SK-MEL-5 (cell line): ENCODE results near the gene UBAC1. TPM values are rescaled to one million over a fixed set of nuclear protein-coding genes. Genes with fewer than 3 reads are reported as not detected.

Source experiments
- DNase-seq: peaks from one replicate; pipeline ENCODE4 v3.0.0-alpha.2; 2016; ENCODE audit warnings: low read depth, low spot score
- in situ Hi-C: cut with HindIII; loops from 2 replicates; pipeline ENCODE4 v1.10.0; 2016; ENCODE audit warnings: low sequenced_read_pairs, high pct_unique_total_duplicates, low pct_unique_long_range_greater_than_20kb
- total RNA-seq: library from RNA; depleted of rRNA; stranded (reverse); fragments of >200 nt; shearing (Covaris generic); gene quantifications from 2 replicates; pipeline ENCODE4 v1.2.3, GENCODE V29; 2014; rRNA removed

The UBAC1 gene
- total RNA-seq, 1 experiment from 2014 or later, result 53.4 TPM

GRCh38 chr9:135888126-135888765 lies 72.9 kb downstream of the UBAC1 start:
- DNase-seq, result no peak
- in situ Hi-C loops, result no loop called here

GRCh38 chr9:135887585-135888050 lies 73.6 kb downstream of the UBAC1 start:
- no peak for DNase-seq
- in situ Hi-C loops, result no loop called here

- in situ Hi-C loops, result no loop called here
These were observed 74.1 kb downstream of the UBAC1 start for GRCh38 chr9:135887021-135887507.

GRCh38 chr9:135886147-135886981 lies 74.8 kb downstream of the UBAC1 start:
- DNase-seq, result no peak
- in situ Hi-C loops, result no loop called here

More at GRCh38 chr9:135887021-135887507, 74.1 kb downstream of the UBAC1 start:
- DNase-seq, result no peak

- DNase-seq, result no peak
- in situ Hi-C loops, result no loop called here
These were observed 75.9 kb downstream of the UBAC1 start for GRCh38 chr9:135885100-135885853.

- in situ Hi-C loops, result no loop called here
- no peak for DNase-seq
These were observed 76.7 kb downstream of the UBAC1 start for GRCh38 chr9:135884328-135885035.

- in situ Hi-C loops, result no loop called here
- DNase-seq, result no peak
These were observed 77.6 kb downstream of the UBAC1 start for GRCh38 chr9:135883410-135884089.

Other genes starting within 250 kb of the UBAC1 start
- 14.7 and 15.3 TPM in 2 replicates for gene CAMSAP1, start 53.8 kb downstream of the UBAC1 start, total RNA-seq
- 38.2 and 38.7 TPM in 2 replicates for gene NACC2, start 133.9 kb upstream of the UBAC1 start, total RNA-seq
- 42.5 and 43.0 TPM in 2 replicates for gene TMEM250, start 157.5 kb upstream of the UBAC1 start, total RNA-seq
- not detected in 2 replicates for gene LHX3, start 243.8 kb upstream of the UBAC1 start, total RNA-seq